GM12801 (cell line): ENCODE results near the gene TOP1.

ENCODE experiments used
- CTCF ChIP-seq: IDR thresholded peaks from one replicate; pipeline ENCODE4 v1.5.1; 2011; ENCODE audit warnings: control low read depth; ENCODE audit not compliant: insufficient read length; ENCODE audit errors: extremely low read depth

Gene TOP1

GRCh38 chr20:41018153-41018552 lies 10.5 kb upstream of the TOP1 start:
- TF ChIP-seq CTCF = no peak

- TF ChIP-seq CTCF = no peak
Measured at GRCh38 chr20:41023549-41023948, 5.1 kb upstream of the TOP1 start.

- TF ChIP-seq CTCF = no peak
Measured at GRCh38 chr20:41027366-41027765, 1.3 kb upstream of the TOP1 start.

- no peak for TF ChIP-seq CTCF
Measured at GRCh38 chr20:41027872-41028358, 707 bp upstream of the TOP1 start.

- TF ChIP-seq CTCF = no peak
Measured at GRCh38 chr20:41029150-41029901, 704 bp downstream of the TOP1 start.

- TF ChIP-seq CTCF = no peak
Measured at GRCh38 chr20:41030061-41030460, 1.4 kb downstream of the TOP1 start.

- TF ChIP-seq CTCF = no peak
Measured at GRCh38 chr20:41030531-41031242, 2.1 kb downstream of the TOP1 start.
